IMR-90 (cell line): ENCODE measurements around the gene AHCYL1.

Experiments used
- CTCF ChIP-seq: conservative IDR thresholded peaks from 2 replicates; pipeline ENCODE4 v1.5.1; 2012; ENCODE audit warnings: mild to moderate bottlenecking, low read depth, low read length, improper control_type of control experiment
- FOS ChIP-seq: fragments of 150-350 bp; IDR thresholded peaks from 2 replicates; pipeline ENCODE4 v1.6.1; 2016; ENCODE audit warnings: low read depth, low read length
- MAFK ChIP-seq: IDR thresholded peaks from 2 replicates; pipeline ENCODE4 v1.6.1; 2012; ENCODE audit warnings: low read depth, low read length, improper control_type of control experiment
- NFE2L2 ChIP-seq: fragments of 150-350 bp; IDR thresholded peaks from 2 replicates; pipeline ENCODE4 v1.6.1; 2016; ENCODE audit warnings: low read depth, mild to moderate bottlenecking, low read length
- RAD21 ChIP-seq: IDR thresholded peaks from 2 replicates; pipeline ENCODE4 v1.6.1; 2012; ENCODE audit warnings: low read length, improper control_type of control experiment

GRCh38 chr1:109984456-109985246, at the start of gene AHCYL1:
- 0 out of 2 replicates have a peak, but pooled peaks have one; percentile 4 for TF ChIP-seq NFE2L2
- TF ChIP-seq CTCF: peak; percentile 99
- peak; percentile 100 for TF ChIP-seq RAD21
- TF ChIP-seq MAFK: no peak
- peak; percentile 10; the same call in 1 of the 2 replicates for TF ChIP-seq FOS
